ENCODE data around the gene TSPAN4.
A peak's percentile ranks its signal among the peaks of the same experiment; 100 is the strongest.

The TSPAN4 gene

DNA sequence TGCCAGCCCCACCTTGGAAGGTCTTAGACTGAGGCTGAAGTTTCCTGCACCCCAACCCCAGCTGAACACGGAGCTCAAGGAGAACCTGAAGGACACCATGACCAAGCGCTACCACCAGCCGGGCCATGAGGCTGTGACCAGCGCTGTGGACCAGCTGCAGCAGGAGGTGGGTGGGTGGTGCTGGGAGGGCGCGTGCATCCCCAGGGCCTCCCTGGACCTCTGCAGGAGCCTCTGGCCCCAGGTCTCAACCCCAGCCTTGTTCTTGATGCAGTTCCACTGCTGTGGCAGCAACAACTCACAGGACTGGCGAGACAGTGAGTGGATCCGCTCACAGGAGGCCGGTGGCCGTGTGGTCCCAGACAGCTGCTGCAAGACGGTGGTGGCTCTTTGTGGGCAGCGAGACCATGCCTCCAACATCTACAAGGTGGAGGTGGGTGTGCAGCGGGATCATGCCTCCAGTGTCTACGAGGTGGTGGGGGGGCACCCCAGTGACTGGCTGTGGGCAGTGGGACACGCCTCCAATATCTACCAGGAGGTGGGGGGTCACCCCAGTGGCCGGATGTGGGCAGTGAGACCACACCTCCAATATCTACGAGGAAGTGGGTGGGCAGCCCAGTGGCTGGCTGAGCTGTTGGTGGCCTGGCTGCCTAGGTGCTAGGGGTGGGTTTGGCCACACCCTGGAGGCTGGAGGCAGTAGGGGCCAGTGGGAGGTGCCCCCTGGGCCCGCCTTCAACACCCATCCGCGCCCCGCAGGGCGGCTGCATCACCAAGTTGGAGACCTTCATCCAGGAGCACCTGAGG, 5.3 kb upstream of the TSPAN4 start:
- DNase-seq = no peak

DNA sequence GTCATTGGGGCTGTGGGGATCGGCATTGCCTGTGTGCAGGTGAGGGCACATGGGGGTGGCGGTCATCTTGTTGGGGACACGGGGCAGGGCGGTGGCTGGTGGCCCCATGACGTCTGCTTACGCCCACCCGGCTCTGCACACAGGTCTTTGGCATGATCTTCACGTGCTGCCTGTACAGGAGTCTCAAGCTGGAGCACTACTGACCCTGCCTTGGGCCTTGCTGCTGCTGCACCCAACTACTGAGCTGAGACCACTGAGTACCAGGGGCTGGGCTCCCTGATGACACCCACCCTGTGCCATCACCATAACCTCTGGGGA, 4.7 kb upstream of the TSPAN4 start:
- no peak for DNase-seq

DNA sequence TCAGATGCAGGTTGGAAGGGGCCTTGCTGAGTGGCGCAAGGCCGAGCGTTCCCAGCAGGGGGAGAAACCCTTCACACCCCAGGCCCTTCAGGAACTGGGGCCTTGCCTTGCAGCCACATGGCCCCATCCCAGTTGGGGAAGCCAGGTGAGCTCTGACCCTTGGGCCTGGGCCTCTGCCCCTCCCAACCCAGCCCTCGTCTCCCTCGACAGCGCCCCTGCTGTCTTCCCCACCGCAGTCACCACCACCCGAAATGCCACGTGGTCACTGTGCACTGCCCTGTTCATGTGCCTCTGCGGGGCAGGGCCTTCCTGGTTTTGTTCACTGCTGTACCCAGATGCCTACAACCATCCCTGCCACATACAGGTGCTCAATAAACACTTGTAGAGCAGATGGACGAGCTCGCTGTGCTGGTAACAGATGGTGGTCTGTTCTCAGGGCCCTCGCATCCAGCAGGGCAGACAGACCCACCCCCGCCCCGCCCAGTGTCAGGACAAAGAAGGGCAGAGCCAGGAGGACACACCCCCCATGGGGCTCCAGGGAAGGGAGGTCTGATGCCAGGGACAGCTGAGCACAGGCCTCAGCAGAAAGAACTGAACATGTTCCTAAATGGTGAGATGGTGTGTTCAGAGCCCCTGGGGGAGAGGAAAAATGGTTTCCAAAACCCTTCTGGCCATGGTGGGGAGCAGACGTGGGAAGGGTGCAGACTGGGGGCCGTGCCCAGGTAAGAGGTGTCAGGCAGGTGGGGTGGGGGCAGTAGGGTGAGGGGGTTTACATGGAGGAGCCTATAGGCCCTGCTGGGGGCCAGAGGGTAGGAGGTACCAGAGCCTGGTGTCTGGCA, 4.0 kb upstream of the TSPAN4 start:
- no peak for DNase-seq

DNA sequence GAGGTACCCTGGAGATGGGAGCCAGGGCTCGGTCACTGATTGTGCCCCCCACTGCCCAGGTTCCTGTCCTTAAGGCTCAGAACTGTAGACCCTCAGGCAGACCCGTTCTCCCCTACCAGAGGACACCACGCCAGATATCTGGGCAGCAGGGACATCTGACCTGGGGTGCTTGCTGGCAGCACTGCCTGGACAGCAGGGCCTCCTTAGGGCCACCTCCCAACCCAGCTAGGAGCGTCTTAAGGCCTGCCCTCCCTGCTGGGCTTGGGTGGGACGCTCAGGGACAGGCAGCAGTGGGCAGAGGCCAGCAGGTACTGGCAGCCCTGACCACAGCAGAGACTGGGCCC, 3.4 kb upstream of the TSPAN4 start:
- no peak for DNase-seq

DNA sequence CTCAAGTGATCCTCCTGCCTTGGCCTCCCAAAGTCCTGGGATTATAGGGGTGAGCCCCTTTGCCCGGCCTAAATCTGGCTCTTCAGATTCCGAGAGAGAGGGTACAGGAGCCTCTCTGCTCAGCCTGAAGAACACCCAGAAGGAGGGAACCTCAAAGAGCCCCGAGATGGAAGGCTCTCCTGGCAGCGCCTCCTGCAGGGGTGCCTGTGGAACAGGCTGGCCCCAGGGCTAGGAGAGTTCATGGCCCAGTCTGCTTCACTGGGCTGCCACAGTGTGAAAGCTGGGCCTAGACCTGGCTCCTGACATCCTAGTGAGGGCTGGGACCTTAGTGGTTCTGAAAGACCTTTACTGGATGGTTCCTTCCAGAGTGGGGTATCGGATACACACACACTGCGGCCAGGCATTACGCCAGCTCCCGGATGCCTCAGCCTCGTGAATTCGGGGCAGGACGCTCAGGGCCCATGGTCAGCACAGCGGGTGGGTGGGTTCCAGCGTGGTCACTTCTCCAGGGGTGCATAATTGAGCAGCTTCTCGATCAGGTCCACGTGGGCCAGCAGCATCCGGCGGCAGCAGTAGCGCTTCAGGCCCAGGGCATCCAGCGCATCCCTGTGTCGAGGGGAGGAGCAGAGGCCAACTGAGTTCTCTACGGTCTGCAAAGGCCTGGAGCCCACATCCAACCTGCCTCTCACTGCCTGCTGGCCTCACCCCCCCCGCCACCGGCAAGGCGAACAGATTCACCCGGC, 2.6 kb upstream of the TSPAN4 start:
- no peak for DNase-seq

DNA sequence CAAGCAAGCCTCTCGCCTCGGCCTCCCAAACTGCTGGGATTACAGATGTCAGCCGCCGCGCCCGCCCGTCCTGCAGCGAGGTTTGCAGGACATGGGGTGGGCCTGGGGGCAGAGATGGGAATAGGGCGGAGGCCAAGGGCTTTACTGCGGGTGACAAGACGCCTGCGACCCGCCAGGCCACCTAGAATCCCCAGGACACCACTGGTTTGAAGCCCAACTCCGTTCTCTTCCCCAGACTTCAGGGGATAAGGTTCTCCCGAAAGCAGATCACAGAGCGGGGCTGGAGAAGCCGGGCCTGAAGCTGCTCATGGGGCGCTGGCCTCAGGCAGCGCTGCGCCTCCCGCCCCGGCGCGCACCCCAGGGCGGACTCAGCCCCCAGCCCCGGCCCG, 677 bp upstream of the TSPAN4 start:
- DNase-seq = no peak

DNA sequence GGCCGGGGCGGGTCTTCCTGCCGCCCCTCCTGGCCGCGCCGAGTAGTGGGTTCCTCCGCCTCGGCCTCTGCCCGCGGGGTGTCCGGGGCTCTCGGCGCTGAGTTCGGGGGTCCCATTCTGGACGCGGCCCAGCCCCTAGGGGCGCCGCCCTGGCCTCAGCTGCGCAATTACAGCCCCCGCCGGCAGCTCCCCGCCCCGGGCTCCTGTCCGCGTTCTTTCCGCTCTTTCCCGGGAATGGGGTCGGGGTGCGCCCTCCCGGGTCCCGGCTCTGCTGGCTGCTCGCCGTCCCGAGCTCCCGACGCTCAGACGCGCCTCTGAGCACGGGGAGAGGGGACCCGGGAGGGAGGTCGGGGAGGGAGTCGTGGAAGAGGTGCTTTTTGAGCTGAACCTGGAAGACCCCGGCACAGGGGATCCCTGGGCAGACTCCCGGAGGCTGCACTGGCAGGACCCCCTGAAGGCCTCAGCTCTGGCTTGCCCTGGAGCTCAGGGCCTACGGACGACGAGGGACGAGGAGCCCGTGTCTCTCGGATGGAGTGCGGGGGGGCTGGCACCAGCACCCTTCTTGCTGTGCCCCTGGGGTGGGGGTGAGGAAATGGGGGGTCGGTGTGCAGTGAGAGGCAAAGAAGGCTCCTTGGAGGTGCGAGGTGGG, 558 bp downstream of the TSPAN4 start:
- DNase-seq = no peak

DNA sequence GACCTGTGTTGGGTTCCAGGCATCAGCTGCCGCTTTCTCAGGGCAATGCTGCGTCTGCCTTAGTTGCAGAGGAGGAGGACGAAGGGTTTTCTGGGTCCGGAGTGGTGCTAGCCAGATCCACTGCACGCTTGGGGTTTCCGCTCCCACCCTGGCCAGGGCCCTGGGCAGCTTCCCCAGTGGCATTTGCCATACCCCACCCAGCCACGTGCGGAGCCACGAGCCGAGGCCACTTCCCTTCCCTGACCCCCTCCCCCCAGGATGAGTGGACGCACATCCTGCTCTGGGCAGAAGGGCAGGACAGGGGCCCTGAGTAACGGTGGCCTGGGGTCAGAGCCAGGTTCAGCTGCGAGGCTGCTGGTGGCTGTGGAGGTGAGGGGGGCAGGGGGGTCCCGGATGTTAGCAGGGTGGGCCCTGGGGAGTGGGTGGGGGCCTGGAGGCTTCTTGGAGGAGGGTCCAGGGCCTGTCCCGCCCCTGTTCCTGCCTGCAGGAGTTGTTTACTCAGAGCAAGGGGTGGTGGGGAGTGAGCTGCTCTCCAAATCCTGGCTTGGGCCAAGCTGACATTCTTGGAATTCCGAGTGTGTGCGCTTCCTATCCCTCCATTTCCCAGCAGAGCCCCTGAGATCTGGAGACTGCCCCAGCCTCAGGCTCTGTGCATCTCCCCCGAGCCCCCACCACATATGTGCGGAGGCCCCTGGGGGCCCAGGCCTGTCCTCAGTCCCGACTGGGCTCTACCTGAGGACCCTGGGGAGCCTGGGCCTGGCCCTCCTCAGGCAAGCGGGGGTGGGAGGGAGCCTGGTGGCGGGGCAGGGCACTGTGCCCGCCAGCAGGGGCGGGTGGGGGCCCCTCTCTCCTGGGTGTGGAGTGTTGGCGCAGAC, 1.4 kb downstream of the TSPAN4 start:
- DNase-seq = no peak

DNA sequence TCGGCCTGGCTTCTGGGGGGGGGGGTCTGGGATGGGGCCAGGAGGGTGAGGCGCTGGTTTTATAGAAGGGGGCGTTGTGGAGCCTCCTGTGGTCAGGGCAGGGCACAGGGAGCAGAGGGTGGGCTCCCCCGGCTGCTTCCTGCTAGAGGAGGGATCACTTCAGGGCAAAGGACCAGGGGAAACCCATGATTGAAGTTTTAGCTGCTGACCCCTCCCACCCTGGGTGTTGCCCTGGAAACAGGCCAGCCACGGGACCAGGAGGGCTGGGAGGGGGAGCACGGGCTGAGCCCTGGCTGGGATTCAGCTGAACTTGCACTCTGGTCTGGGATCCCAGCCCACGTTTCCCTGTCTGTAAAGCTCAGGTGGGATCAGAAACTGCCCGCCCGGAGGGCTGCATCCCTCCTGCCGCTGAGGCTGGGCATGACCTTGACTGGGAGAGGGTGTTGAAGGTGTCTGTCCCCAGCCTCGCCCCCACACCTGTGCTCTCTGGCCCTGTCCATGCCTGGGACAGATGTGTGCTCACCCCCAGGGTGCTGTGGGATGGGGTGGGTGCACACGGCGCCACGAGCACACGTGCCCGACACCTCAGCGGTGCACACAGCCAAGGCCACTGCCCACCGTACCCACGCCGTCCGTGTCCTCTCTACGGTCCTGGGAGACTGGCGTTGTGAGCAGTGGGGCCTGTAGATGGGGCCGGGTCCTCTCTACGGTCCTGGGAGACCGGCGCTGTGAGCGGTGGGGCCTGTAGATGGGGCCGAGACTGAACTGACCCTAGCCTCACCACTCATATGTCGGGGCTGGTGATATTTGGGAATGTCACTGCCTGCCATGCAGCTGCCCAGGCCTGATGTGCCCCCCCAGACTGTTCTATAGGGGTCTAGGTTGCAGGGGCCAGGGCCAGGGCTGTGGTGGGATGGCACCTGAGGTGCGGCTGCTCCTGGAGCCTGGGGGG, 2.3 kb downstream of the TSPAN4 start:
- no peak for DNase-seq

DNA sequence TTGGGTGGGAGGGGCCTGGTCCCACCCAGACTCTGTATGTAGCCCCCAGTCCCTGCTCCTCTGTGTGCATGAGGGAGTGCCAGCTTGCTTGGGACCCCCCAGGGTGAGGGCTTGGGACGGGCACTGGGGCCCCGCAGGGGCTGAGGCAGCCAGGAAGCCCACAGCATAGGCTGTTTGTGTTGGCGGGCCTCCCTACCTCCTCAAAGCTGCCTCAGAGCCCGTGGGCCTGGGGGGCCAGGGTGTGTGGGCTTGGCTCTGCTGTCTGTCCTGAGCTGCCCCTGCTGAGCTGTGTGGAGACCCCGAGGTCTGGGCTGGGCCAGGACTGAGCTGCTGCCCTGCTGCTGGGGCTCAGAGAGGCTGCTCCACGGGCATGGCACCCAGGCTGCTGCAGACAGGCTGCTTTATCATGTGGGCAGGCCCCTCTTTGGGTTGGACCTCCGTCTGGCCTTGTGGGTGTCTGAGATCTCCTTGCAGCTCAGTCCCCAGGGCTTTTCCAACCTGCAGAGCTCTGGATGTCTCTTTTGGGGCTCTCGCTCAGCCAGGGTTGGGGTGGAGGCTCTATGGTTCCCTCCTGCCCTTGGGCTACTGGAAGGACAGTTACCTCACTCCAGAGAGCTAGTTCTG, 3.3 kb downstream of the TSPAN4 start:
- no peak for DNase-seq

DNA sequence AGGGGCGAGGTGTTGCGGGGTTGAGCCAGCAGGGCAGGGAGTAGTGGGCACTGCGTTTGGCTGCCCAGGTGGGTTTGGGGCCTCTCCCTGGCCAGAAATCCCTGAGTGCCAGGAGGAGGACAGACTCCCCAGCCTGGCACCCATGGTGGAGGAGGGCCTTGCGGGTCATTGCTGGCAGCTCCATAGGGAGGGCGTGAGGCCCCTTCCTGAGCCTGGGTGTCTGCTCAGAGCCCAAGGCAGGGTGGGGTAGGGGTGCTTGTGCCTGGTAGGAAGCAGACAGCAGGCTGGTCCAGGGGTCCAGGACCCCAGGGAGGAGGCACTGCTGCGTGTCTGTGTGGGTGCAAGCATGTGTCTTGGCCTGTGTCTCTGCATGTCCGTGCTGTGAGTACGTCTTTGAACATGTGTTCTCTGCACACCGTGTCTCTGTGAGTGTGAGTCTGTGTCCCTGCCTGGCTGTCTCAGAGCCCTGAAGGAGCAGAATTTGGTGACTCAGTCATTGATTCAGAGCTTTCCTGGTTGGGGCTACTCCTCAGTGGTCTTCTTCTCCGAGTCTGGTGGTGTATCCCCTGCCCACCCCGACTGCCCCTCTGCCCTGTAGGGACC, 3.9 kb downstream of the TSPAN4 start:
- no peak for DNase-seq

DNA sequence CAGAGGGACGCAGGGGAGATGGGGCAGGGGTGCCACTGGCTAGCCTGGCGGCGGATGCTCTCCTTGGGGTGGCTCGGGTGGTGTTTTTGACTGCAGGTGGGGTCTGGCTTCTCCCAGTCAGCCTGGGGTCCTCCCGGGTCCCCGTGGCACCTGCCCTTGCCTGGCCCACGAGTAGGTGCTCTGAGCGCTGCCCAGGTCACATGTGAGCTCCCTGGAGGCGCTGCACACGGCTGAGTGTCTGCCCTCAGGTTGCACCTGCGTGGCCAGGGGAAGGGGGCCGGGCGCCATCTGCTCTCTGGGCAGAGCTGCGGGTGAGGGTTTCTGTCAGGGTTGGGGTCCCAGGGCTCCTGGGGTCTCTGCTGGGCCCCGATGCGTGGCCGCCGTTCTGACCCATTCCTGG, 5.2 kb downstream of the TSPAN4 start:
- DNase-seq = no peak

DNA sequence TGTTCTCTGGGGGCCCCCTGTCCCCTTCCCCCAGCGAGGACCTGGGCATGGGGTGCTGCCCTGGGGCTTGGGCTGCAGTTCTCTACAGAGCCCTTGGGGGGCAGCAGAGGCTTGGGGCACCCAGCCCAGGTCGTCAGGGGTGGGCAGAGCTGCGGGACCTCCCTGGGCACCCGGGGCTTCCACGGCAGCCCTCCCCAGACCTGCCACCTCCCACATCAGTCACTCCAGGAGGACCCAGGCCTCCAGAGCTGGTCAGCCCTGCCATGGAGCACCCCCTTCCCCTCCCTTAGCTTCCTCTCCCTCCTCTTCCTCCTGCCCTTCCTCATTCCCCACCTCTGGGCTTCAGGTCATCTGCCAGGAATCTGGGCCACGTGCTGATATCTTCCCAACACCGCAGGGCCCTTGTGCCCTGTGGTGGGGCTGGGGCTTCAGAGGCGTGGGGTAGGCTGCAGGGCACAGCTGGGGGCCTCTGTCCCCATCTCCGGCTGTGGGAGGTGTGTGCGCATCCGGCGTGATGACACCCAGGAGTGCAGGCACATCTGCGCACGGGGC, 5.8 kb downstream of the TSPAN4 start:
- peak; percentile 51 for DNase-seq

DNA sequence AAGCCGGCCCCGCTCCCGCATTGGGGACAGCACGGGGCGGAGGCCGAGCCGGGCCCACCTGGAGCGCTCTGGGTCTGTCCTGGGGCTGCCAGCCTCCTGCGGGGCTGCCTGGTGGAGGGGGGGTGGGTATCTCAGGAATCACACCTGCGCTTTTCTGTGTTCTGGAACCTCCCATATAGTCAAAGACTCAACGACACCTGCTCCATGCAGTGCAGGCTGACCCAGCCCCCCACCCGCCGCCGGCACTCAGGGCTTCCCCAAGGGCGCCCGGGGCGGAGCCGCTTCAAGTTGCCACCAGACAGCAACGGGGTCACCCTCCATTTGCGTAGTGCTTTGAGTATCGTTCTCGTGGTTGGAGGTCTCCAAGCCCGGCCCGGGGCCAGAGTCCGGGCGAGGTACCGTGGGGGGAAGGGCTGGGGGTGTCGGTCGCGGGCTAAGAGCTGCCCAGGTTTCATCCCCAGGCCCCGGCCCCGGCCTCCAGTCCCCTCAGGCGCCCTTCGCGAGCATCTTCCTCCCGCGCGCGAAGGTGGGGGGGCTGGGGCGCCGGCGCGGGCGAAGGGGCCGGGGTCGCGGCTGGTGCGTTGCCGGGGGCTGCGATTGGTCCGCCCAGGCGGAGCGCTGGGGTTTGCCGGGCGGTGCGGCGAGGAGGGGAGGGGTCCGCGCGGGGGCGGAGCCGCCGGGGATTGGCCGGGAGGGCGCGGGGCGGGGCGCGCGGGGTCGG, 6.6 kb downstream of the TSPAN4 start:
- no peak for DNase-seq

DNA sequence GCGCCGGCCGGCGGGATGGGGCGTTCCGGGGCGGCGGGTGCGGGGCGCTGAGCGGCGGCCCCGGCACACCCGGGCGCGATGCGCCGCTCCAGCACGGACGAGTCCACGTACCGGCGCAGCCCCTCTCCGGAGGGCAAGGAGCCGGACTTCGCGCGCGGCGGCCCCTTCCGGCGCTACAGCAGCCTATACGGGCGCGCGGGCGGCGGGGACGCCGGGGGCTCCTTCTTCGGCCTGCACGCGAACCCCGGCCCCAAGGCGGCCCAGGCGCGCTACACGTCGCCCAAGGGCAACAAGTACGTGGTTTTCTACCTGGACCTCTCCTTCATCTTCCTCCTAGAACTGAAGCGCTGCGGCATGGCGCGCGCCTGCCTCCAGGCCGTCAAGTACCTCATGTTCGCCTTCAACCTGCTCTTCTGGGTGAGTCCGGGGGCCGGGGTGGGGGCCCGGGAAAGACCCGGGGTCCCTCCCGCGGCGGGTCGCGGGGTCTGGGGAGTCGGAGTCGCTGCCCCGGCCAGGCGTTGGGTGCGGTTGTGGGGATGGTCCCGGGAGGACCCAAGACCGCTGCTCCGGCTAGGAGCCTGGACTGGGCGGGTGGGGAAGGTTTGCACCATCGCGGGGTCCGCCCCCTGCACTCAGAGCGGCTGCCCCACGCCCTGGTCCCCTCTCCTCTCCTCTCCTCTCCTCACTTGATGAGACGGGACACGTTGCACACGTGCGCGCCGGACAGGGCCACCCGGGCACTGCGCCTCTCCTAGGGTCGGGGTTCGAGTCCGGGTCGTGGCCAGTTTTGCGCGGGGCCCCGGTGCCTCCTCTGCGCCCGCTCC, 7.5 kb downstream of the TSPAN4 start:
- no peak for DNase-seq

DNA sequence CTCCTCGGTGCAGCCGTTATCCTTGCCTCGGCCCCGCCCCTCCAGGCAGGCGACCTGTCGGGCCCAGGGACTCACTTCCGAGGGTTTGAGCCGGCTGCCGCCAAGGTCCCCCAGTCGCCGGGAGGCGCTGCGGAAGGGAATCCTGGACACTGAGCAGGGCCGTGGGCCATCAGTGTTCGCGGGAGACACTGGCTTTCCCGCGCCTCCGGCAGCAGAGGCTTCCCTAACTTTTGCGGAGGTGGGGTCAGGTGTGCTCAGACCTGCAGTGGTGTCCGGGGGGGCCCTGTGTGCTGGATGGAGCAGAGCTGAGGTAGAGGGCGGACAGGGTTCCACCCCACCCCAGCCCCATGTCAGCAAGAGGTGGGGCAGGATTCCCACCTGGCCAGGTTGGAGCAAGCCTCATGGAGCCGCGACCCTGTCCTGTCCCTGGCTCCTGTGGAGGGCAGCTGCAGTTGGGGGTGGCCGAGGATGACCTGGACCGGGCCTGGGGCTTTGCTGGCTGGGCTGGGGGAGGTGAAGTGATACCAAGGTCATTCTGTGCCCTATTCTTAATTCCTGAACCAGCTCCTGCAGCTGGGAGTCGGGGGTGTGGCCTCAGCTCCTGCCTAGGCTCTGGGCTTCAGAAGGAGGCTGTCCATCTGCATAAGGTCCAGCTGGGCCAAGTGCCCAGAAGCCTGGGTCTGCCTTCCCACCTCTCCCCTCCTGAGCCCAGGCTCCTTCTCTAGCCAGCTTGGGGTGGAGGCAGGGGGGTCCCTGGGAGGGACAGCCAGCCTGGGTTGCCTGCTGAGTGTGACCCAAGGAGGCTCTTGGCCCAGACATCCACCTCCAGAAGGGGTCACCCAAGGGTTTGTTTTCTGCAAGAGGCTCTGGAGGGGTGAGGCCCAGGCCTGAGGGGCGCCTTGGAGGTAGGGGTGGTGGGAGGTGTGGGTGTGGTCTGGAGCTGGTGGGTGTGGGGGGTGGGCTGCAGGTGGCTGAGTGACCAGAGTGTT, 8.4 kb downstream of the TSPAN4 start:
- no peak for DNase-seq

DNA sequence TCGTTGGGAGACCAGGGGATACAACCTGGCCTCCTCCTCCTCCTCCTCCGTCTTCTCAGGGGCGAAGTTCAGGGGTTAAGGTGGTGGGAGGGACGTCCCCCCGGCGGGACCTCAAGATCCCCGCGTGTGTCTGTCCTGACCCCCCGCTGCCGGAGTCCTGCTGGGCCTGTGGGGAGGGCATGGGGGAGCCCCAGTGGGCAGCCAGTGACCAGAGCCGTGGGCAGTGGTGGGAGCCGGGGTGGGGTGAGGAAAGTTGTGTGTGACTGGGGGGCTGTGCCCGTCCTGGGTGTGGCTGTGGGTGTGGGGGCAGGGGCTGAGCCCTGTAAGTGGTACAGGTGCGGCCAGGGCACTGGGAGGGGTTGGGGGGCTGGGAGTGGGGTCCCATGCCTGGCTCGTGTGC, 10.1 kb downstream of the TSPAN4 start:
- no peak for DNase-seq

Measured in activated CD4-positive, alpha-beta T cell treated with anti-CD3 and anti-CD28 coated beads for 1 hour (primary cell).